ENCODE measurements around the gene CNTNAP5.

CNTNAP5 gene

DNA sequence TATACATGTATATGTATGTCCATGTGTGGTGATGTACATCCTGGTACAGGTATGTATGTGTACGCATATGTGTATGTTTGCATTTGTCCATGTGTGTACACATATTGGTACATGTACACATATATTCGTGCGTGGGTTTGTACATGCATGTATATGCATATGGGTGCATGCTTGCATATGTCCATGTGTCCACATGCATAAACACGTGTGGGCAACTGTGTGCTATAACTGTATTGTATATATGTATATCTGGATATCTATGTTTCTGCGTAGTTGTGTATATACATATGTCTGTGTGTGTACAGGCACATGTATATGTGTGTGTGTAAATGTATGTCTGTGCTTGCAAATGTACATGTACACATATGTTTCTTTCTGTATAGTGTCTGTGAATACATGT, 858.5 kb downstream of the CNTNAP5 start:
- TF ChIP-seq GLIS3 (CRISPR knock-in tag; IDR thresholded peaks at IDR 0.05) = no peak
- no peak for TF ChIP-seq OSR1 (CRISPR knock-in tag; IDR thresholded peaks at IDR 0.05)
- no peak for TF ChIP-seq BACH2 (CRISPR knock-in tag; IDR thresholded peaks at IDR 0.05; ENCODE audit: borderline replicate concordance)
- TF ChIP-seq ESRRG (CRISPR knock-in tag; IDR thresholded peaks at IDR 0.05) = no peak
- TF ChIP-seq ZFP3 (CRISPR knock-in tag; IDR thresholded peaks at IDR 0.05) = no peak
- TF ChIP-seq, protein P1, sequence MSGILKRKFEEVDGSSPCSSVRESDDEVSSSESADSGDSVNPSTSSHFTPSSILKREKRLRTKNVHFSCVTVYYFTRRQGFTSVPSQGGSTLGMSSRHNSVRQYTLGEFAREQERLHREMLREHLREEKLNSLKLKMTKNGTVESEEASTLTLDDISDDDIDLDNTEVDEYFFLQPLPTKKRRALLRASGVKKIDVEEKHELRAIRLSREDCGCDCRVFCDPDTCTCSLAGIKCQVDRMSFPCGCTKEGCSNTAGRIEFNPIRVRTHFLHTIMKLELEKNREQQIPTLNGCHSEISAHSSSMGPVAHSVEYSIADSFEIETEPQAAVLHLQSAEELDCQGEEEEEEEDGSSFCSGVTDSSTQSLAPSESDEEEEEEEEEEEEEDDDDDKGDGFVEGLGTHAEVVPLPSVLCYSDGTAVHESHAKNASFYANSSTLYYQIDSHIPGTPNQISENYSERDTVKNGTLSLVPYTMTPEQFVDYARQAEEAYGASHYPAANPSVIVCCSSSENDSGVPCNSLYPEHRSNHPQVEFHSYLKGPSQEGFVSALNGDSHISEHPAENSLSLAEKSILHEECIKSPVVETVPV (CRISPR knock-in tag; IDR thresholded peaks at IDR 0.05) = no peak
- no peak for TF ChIP-seq ARNTL (CRISPR knock-in tag; IDR thresholded peaks at IDR 0.05; ENCODE audit: borderline replicate concordance, low read depth)
- TF ChIP-seq TCF4 (CRISPR knock-in tag; IDR thresholded peaks at IDR 0.05; ENCODE audit: borderline replicate concordance) = no peak
- TF ChIP-seq, protein P2, sequence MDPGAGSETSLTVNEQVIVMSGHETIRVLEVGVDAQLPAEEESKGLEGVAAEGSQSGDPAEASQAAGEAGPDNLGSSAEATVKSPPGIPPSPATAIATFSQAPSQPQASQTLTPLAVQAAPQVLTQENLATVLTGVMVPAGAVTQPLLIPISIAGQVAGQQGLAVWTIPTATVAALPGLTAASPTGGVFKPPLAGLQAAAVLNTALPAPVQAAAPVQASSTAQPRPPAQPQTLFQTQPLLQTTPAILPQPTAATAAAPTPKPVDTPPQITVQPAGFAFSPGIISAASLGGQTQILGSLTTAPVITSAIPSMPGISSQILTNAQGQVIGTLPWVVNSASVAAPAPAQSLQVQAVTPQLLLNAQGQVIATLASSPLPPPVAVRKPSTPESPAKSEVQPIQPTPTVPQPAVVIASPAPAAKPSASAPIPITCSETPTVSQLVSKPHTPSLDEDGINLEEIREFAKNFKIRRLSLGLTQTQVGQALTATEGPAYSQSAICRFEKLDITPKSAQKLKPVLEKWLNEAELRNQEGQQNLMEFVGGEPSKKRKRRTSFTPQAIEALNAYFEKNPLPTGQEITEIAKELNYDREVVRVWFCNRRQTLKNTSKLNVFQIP (CRISPR knock-in tag; IDR thresholded peaks at IDR 0.05; ENCODE audit: borderline replicate concordance, low read depth) = no peak
- TF ChIP-seq, protein P3, sequence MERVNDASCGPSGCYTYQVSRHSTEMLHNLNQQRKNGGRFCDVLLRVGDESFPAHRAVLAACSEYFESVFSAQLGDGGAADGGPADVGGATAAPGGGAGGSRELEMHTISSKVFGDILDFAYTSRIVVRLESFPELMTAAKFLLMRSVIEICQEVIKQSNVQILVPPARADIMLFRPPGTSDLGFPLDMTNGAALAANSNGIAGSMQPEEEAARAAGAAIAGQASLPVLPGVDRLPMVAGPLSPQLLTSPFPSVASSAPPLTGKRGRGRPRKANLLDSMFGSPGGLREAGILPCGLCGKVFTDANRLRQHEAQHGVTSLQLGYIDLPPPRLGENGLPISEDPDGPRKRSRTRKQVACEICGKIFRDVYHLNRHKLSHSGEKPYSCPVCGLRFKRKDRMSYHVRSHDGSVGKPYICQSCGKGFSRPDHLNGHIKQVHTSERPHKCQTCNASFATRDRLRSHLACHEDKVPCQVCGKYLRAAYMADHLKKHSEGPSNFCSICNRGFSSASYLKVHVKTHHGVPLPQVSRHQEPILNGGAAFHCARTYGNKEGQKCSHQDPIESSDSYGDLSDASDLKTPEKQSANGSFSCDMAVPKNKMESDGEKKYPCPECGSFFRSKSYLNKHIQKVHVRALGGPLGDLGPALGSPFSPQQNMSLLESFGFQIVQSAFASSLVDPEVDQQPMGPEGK (CRISPR knock-in tag; IDR thresholded peaks at IDR 0.05; ENCODE audit: borderline replicate concordance) = no peak
- no peak for ATAC-seq

DNA sequence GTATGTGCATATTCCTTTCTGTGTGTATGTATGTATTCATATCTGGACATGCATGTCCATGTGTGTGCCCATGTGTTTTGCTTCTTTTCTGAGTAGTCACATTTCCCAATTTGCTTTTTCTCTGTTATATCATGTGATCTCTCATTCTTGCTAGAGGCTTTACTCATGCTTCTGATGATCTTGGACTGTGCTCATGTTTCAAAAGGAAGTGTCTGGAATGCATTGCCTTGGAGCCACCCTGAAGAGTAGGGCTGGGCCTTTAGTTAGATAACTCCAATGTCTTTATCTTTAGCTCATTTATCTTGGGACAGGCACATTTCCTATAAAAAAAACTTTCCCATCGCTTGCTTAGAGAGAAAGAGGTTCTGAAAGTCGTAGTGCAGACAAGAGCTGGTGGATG, 859.2 kb downstream of the CNTNAP5 start:
- ATAC-seq = no peak
- no peak for TF ChIP-seq GLIS3 (CRISPR knock-in tag; IDR thresholded peaks at IDR 0.05)
- TF ChIP-seq, protein P1 (CRISPR knock-in tag; IDR thresholded peaks at IDR 0.05) = no peak
- TF ChIP-seq ARNTL (CRISPR knock-in tag; IDR thresholded peaks at IDR 0.05; ENCODE audit: borderline replicate concordance, low read depth) = no peak
- TF ChIP-seq TOX (CRISPR knock-in tag; IDR thresholded peaks at IDR 0.05; ENCODE audit: borderline replicate concordance) = no peak
- TF ChIP-seq RARB (CRISPR knock-in tag; IDR thresholded peaks at IDR 0.05) = no peak

DNA sequence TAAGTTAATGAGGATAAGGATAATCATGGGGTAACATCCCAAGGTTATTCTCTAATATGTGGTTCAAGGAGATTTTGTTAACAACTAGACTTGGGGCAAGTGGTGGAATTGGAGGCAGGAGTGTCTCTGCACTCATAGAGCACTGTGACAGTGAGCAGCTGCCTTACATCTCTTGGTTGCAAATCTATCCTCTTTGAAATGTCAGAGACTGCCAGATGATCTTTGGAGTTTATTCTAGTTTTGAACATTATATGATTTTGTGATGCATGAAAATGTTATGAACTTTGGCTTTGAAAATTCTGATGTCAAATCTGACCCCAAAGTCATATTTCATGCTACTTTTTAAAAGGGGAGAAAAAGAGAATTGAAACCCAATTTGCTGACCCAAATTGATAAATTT, 861.1 kb downstream of the CNTNAP5 start:
- TF ChIP-seq ARNTL (CRISPR knock-in tag; IDR thresholded peaks at IDR 0.05; ENCODE audit: borderline replicate concordance, low read depth) (no peak), TCF4 (CRISPR knock-in tag; IDR thresholded peaks at IDR 0.05; ENCODE audit: borderline replicate concordance) (no peak), ZNF565 (CRISPR knock-in tag; conservative IDR thresholded peaks at IDR 0.05; ENCODE audit: low read depth) (no peak), GLIS3 (CRISPR knock-in tag; IDR thresholded peaks at IDR 0.05) (no peak), ZFP30 (CRISPR knock-in tag; IDR thresholded peaks at IDR 0.05) (no peak), SNAI2 (CRISPR knock-in tag; IDR thresholded peaks at IDR 0.05) (no peak), CSDC2 (CRISPR knock-in tag; IDR thresholded peaks at IDR 0.05) (no peak), RARB (CRISPR knock-in tag; IDR thresholded peaks at IDR 0.05) (no peak), ISL1 (CRISPR knock-in tag; IDR thresholded peaks at IDR 0.05) (no peak), OSR1 (CRISPR knock-in tag; IDR thresholded peaks at IDR 0.05) (no peak), PPARA (CRISPR knock-in tag; IDR thresholded peaks at IDR 0.05; ENCODE audit: borderline replicate concordance) (no peak), ZC3H10 (CRISPR knock-in tag; IDR thresholded peaks at IDR 0.05) (no peak)
- TF ChIP-seq, protein P1 (CRISPR knock-in tag; IDR thresholded peaks at IDR 0.05) = no peak
- TF ChIP-seq, protein P4, sequence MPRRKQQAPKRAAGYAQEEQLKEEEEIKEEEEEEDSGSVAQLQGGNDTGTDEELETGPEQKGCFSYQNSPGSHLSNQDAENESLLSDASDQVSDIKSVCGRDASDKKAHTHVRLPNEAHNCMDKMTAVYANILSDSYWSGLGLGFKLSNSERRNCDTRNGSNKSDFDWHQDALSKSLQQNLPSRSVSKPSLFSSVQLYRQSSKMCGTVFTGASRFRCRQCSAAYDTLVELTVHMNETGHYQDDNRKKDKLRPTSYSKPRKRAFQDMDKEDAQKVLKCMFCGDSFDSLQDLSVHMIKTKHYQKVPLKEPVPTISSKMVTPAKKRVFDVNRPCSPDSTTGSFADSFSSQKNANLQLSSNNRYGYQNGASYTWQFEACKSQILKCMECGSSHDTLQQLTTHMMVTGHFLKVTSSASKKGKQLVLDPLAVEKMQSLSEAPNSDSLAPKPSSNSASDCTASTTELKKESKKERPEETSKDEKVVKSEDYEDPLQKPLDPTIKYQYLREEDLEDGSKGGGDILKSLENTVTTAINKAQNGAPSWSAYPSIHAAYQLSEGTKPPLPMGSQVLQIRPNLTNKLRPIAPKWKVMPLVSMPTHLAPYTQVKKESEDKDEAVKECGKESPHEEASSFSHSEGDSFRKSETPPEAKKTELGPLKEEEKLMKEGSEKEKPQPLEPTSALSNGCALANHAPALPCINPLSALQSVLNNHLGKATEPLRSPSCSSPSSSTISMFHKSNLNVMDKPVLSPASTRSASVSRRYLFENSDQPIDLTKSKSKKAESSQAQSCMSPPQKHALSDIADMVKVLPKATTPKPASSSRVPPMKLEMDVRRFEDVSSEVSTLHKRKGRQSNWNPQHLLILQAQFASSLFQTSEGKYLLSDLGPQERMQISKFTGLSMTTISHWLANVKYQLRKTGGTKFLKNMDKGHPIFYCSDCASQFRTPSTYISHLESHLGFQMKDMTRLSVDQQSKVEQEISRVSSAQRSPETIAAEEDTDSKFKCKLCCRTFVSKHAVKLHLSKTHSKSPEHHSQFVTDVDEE (CRISPR knock-in tag; IDR thresholded peaks at IDR 0.05) = no peak
- TF ChIP-seq, protein P3 (CRISPR knock-in tag; IDR thresholded peaks at IDR 0.05; ENCODE audit: borderline replicate concordance) = no peak

More for the DNA sequence above, 861.1 kb downstream of the CNTNAP5 start:
- ATAC-seq = no peak

All from SK-N-SH treated with all-trans-retinoic acid at 6 μM for 48 hours (cell line).